ENCODE data around the gene NPHP4. TPM values are rescaled to one million over a fixed set of nuclear protein-coding genes. Genes with fewer than 3 reads are reported as not detected.

The NPHP4 gene
- total RNA-seq, 1 donor from 2014 or later: 19.5 TPM

DNA sequence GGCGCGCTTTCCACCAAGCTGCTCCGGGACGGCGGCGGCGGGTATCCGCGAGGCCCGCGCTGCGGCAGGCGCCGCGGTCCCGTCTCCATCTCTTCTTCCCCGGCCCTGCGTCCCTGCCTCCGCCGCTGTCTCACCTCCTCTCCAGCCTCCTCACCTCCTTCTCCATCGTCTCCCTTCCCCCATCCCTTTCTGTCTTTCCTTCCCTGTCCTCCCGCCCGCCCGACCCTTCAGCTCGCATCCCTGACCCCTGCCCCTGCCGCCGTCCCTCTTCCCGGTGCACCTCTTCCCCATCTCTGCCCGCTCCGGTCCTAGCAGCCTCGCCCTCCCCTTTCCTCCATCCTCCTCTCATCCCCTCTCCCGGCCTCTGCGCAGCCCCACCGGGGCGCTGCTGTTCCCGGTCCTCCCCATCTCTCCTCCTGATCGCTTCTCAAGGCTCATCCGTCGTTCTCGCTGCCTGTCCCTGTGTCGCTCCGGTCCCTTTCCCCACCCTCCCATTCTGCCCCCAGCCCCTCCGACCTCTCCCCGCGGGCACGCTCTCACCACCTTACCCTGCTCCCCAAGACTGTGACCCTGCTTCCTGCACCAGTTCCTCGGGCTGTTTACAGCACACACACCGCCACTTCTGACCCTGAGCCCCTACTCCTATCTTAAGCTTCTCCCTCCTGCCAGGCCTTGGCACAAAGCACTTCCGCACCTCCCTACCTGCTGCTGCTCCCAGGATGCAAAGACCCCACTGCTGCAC, 760 bp upstream of the NPHP4 start:
- intact Hi-C loops (cut with micrococcal nuclease): loop anchor here (1.0 to 10.0 kb wide), 6 partner anchors 15 to 1792 kb away; partner anchors contain the start of genes ACOT7, CAMTA1, ICMT and KLHL21

- intact Hi-C loops (cut with micrococcal nuclease): loop anchor here (1.0 to 10.0 kb wide), 7 partner anchors 13 to 1793 kb away; partner anchors contain the start of genes ACOT7, CAMTA1, ICMT and KLHL21
Measured at GRCh38 chr1:5991381-5992025, 722 bp downstream of the NPHP4 start.

- intact Hi-C loops (cut with micrococcal nuclease): loop anchor here (1.0 to 10.0 kb wide), 4 partner anchors 208 to 1794 kb away; partner anchors contain the start of genes ICMT, KLHL21, PER3 and RPL22
Measured at GRCh38 chr1:5990913-5991312, 1.3 kb downstream of the NPHP4 start.

- intact Hi-C loops (cut with micrococcal nuclease): loop anchor here (5.0 to 10.0 kb wide), 3 partner anchors 248 to 1795 kb away; partner anchors contain the start of genes ICMT, KLHL21 and PER3
Measured at GRCh38 chr1:5989731-5990271, 2.4 kb downstream of the NPHP4 start.

DNA sequence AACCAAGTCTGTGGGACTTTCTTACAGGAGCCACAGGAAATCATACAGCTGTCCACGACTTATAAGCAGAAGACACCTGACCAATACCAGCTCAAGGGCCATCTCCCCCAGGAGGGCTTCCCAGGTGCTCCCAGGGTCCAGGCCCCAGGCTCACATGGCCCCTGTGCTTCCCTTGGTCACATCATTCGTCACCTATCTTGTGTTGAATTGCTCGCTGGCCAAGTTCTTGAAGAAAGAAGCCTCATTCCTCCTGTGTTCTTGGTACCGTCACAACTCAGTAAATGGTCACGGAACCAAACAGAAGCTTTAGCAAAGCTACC, 3.0 kb downstream of the NPHP4 start:
- intact Hi-C loops (cut with micrococcal nuclease): no loop called here

DNA sequence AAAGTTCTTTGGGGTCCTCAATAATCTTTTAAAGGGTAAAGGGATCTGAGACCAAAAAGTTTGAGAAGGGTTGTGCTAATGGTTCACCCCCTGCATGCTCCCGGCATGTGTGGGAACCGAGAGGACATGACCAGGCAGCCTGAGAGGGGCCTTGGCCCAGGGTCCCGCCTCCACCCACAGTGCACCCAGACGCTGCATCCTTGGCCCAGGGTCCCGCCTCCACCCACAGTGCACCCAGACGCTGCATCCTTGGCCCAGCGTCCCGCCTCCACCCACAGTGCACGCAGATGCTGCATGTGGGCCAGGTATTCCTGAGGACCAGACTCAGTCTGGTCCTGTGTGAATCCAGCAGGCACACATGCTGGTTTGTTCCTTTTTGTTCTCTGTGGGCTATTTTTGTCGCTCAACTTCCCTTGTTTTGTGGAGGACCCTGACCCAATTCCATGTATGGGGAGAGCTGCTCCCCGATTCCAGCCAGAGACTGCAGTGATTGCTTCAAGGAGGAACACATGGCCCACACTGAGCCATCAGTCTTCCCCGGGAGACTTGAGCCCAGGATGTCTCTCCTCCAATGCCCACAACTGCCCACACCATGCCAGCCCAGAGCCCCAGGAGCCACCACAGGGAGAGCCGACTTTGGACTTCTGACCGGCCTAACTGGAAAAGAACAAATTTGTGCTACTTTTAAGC, 3.5 kb downstream of the NPHP4 start:
- intact Hi-C loops (cut with micrococcal nuclease): no loop called here

DNA sequence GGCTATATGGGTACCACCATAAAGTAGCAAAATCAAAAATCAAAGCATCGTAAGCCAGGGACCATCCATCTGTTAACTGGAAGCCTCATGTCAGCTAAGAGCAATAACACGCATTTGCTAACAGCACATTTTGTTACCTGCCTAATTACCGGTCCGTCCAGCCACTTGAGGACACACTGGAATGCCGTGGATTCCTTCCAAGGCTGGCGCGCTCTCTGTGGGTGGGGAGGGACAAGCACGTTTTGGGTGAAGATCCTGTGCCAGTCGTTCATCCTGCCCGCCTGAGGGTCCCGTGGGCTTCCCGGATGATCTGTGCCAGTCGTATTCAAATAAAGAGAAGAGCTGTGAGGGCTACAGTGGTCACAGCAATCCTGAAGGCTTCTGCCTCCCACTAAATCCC, 6.2 kb downstream of the NPHP4 start:
- intact Hi-C loops (cut with micrococcal nuclease): no loop called here

DNA sequence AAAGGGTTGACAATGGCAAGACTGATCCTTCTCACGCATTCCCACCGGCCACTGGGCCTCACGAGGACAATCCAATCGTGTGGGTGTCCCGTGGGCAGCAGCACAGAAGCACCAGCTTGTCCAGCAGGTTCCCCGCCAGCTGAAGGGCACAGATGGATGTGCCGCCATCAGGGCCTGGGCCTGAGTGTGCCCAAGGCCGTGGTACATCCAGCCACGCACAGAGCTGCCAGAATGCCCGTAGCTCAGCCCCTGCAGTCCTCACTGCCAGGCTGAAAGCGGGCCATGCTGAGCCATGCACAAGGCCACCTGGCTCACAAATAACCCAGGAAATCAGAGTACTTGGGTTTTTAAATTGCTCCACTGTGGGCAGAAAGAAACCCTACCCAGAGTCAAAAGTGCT, 7.0 kb downstream of the NPHP4 start:
- intact Hi-C loops (cut with micrococcal nuclease): no loop called here

DNA sequence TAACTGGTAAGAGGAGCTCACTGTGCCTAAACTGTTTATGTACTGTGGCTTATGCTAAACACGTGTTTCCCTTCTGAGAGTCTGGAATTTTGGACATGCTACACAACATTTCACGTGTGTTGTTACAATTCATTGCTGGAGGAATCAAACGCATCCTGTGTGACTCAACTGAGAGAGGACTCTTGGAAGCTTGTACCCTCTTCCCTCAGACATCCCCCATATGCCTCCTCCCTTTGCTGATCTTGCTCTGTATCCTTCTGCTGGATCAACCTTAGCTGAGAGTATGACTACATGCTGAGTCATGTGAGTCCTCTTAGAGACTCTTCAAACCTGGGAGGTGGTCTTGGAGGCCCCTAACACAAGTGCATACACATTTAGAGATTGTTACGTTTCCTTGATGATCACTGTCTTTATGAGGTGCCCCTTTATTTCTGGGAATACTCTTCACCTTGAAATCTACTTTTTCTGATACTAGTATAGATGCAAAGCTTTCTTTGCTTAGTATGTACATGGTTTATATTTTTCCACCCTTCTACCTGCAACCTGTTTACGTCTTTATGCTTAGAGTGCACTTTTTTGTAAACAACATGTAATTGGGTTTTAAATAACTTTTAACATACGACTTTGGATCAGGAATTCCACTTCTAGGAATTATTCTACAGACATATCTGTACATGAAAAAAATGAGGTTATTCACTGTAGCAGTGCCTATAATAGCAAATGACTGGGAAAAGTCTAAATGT, 8.7 kb downstream of the NPHP4 start:
- intact Hi-C loops (cut with micrococcal nuclease): no loop called here

DNA sequence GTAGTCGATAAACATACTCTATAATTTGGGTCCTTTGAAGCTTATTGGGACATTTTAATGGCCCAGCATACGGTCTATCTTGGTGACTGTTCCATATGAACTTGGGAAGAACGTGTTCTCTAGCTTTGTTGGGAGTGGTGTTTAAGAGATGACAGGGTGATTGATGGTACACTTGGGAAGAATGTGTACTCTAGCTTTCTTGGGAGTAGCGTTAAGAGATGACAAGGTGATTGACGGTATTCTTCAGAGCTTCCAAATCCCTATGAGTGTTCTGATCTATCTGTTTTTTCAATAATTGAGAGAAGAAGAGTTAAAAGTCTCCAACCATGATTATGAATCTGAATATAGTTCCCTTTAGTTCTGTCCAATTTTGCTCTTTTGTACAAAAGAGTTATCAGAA, 9.4 kb downstream of the NPHP4 start:
- intact Hi-C loops (cut with micrococcal nuclease): no loop called here

- intact Hi-C loops (cut with micrococcal nuclease): no loop called here
Measured at GRCh38 chr1:5982276-5982675, 9.9 kb downstream of the NPHP4 start.

- intact Hi-C loops (cut with micrococcal nuclease): no loop called here
Measured at GRCh38 chr1:5981009-5981380, 11.2 kb downstream of the NPHP4 start.

DNA sequence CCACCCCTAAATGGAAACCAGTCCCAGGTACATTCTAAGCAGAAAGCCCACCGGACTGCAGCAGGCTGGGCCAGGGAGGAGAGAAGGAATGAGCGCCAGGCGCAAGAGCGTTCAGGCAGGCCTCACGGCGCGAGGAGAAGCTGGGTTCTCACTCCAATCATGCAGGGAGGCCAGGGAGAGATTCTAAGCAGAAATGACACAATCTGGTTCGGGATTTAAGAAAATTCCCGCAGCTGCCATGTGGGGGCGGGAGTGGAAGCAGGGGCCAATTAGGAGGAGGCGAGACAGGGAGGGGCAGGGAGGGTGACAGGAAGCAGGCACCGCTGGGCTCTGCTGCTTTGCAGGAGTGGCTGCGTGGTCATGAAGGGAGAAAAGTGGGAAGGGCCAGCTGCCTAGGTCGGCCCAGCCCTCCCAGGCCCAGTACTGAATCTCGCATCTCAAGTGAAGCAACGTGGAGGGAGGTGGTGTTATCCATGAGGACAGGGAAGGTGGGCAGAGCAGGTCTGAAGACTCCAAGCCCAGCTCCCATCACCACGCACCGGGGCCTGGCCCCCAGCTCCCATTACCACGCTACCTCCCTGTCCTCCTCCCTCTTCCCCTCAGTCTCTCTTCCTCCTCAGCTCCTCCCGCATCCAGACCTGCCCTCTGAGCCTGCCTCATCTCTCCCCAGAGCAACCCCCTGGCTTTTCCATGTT, 11.8 kb downstream of the NPHP4 start:
- intact Hi-C loops (cut with micrococcal nuclease): no loop called here

DNA sequence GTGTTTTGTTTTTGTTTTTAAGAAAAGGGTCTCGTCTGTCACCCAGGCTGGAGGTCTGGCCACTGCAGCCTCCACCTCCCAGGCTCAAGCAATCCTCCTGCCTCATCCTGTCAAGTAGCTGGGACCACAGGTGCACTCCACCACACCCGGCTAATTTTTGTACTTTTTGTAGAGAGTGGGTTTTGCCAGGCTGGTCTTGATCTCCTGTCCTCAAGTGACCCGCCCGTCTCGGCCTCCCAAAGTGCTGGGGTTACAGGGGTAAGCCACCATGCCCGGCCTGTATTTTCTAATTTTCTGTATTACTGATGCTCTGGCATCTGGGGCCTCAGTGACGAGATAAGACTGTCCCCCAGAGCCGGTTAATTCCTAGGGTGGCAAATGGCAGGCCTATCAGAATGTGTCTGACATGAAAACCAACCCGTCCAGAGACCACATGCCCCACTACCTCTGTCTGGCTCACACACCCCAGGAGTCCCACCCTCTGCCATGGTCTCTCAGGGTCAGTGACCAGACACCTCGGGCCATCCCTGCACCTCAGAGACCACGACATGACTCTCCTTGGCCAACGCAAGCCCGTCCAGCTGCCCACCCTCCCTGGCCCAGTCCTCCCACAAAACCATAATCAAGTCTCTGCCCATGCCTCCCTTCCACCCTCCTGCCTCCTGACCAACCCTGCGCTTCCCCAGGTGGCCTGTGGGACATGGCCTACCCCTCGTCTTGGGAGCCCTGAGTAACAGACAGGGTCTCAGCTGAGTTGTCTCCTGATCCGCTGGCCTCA, 12.5 kb downstream of the NPHP4 start:
- intact Hi-C loops (cut with micrococcal nuclease): no loop called here

GRCh38 chr1:5978452-5978851, 13.8 kb downstream of the NPHP4 start:
- intact Hi-C loops (cut with micrococcal nuclease): loop anchor here (1.0 kb wide), 1 partner anchor 14 kb away; the partner anchor contains the start of gene NPHP4

DNA sequence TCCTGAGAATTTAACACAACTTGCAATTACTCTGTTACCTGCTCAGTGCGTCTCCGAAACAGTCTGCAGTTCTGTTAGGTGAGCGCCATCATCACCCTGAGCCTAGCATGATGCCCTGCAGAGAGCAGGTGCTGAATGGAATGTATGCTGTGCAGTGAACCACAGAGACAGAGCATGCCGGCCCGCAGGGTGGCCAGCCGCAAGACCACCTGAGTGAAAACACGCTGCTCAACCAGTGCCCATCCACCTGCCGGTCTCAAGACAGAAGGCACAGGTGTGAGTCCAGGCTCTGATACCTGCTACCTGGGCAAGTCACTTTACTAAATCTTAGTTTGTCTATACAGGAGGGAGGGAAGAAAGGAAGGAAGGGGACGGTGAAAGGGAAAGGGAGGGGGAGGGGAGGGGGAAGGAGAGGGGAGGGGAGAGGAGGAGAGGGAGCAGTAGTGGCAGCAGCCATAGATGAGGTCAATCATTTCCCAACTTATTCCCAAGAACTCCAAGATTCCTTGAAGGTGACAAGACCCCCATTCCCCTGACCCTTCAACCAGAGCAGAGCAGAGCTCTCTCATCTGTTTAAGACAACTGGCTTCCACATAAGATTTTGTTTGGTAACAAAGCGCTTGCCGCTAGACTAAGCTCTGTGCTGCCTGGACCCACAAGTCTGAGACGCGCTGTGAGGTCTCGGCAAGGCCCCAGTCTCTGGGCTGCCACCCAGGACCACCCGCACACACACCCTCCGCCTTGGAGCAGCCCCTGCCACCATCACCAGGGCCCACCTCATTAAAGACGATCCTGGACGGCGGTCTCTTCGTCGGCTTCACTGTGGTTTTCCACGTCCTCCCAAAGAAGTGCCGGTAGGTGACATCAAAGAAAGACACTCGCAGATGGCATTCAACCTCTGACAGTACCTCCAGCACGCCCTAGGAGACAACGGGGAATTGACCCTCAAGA, 14.5 kb downstream of the NPHP4 start:
- intact Hi-C loops (cut with micrococcal nuclease): loop anchor here (1.0 kb wide), 1 partner anchor 15 kb away; the partner anchor contains the start of gene NPHP4

DNA sequence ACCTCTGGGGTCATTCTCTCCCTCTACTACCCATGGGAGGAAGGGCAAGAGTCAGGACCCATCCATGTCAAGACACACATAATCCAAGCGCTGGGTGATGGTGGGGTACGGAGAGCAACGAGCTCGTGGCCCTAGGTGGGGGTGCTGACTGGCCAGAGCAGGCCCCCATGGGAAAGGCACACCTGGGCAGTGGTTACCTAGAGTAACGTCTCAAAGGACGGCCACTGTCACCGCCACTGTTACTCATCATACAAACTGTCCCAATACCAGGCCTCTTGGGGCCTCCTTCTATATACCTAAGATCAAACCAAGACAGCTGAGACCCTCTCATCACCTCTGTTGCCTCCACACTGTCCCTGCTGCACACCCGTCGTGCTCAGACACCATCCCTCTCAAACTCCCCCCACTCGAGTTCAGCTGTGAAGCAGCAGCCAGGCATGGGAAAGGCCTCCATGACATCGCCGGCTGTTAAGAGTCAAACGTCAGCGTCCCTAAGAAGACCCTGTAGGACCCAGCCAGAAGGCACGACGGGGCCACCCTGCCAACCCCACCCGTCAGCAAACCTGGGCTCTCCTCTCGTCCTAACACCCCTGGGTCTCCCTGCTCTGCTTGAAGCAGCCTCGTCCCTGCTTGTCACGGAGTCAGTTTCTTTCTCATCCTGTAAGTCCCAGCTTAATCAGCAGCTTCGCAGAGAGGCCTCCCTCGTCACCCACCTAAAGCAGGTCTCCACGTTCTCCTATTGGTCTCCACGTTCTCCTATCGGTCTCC, 15.3 kb downstream of the NPHP4 start:
- intact Hi-C loops (cut with micrococcal nuclease): no loop called here

DNA sequence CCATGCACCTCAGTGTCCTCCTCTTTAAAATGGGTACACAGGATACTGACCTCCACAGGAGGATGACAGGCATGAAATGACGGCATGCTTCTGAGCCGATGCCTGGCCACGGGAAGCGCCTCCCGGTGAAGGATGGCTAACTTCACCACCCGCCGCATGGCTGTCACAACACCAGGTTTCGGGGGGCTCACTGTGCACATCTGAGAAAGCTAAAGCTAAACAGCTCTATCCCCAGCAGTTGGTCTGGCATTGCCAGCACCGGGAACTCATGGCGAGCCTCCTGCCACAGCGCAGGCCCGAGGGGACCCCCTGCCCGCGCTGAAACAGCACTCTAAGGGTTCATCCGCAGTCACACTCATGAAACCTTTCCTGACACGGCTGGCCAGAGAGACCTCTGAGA, 16.0 kb downstream of the NPHP4 start:
- intact Hi-C loops (cut with micrococcal nuclease): no loop called here
